Measurements from ENCODE around the gene HPRT1. TPM values are rescaled to one million over a fixed set of nuclear protein-coding genes. Genes with fewer than 3 reads are reported as not detected.

Gene HPRT1
- total RNA-seq, 1 donor from 2014 or later, result 10.5 TPM

- Mint-ChIP-seq H3K27ac (ENCODE audit: unreplicated experiment) (peak overlapping the region; percentile 75), H3K9me3 (ENCODE audit: unreplicated experiment) (no peaks in the 10 kb centered on the region)
- TF ChIP-seq, protein P1, sequence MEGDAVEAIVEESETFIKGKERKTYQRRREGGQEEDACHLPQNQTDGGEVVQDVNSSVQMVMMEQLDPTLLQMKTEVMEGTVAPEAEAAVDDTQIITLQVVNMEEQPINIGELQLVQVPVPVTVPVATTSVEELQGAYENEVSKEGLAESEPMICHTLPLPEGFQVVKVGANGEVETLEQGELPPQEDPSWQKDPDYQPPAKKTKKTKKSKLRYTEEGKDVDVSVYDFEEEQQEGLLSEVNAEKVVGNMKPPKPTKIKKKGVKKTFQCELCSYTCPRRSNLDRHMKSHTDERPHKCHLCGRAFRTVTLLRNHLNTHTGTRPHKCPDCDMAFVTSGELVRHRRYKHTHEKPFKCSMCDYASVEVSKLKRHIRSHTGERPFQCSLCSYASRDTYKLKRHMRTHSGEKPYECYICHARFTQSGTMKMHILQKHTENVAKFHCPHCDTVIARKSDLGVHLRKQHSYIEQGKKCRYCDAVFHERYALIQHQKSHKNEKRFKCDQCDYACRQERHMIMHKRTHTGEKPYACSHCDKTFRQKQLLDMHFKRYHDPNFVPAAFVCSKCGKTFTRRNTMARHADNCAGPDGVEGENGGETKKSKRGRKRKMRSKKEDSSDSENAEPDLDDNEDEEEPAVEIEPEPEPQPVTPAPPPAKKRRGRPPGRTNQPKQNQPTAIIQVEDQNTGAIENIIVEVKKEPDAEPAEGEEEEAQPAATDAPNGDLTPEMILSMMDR (IDR thresholded peaks at IDR 0.05; ENCODE audit: unreplicated experiment), result no peak
Measured at GRCh38 chrX:134525086-134525792, 65.3 kb downstream of the HPRT1 start.

GRCh38 chrX:134526399-134526798, 66.4 kb downstream of the HPRT1 start:
- Mint-ChIP-seq H3K27me3 (ENCODE audit: unreplicated experiment) (no peaks in the 10 kb centered on the region), H3K4me3 (ENCODE audit: unreplicated experiment) (no peak overlapping the region), H3K4me1 (ENCODE audit: unreplicated experiment) (peaks cover 38% of the 10 kb centered on the region), H3K27ac (ENCODE audit: unreplicated experiment) (no peak overlapping the region), H3K9me3 (ENCODE audit: unreplicated experiment) (no peaks in the 10 kb centered on the region), H3K36me3 (ENCODE audit: low read depth, unreplicated experiment) (no peaks in the 10 kb centered on the region)
- no peak for DNase-seq (ENCODE audit: low spot score)
- TF ChIP-seq, protein P1 (IDR thresholded peaks at IDR 0.05; ENCODE audit: unreplicated experiment), result no peak

More at GRCh38 chrX:134525086-134525792, 65.3 kb downstream of the HPRT1 start:
- Mint-ChIP-seq H3K27me3 (ENCODE audit: unreplicated experiment) (no peaks in the 10 kb centered on the region), H3K36me3 (ENCODE audit: low read depth, unreplicated experiment) (no peaks in the 10 kb centered on the region), H3K4me1 (ENCODE audit: unreplicated experiment) (peaks cover 36% of the 10 kb centered on the region), H3K4me3 (ENCODE audit: unreplicated experiment) (no peak overlapping the region)
- no peak for DNase-seq (ENCODE audit: low spot score)

DNA sequence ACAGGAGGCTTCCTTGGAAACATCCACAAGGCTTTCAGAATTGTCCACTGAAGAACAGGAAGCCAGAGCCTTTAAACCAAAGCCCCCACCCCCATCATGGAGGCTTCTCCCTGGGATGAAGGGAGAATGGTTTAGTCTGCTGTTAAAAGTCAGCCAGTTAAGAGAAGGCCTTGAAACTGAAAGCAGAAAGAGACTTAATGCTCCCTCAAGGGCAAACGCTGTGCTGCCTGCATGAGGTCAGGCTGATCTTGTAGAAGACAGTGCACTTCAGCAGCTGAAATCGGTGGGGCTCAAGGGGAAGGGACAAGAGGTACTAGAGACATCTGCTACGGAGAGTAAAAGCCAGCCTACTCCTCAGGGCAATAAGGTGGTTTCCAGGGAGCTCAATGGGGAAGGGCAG, 69.0 kb downstream of the HPRT1 start:
- TF ChIP-seq, protein P1 (IDR thresholded peaks at IDR 0.05; ENCODE audit: unreplicated experiment), result no peak
- Mint-ChIP-seq H3K27ac (ENCODE audit: unreplicated experiment) (peak overlapping the region; percentile 96), H3K9me3 (ENCODE audit: unreplicated experiment) (no peaks in the 10 kb centered on the region), H3K4me1 (ENCODE audit: unreplicated experiment) (peaks cover 33% of the 10 kb centered on the region), H3K4me3 (ENCODE audit: unreplicated experiment) (no peak overlapping the region), H3K36me3 (ENCODE audit: low read depth, unreplicated experiment) (no peaks in the 10 kb centered on the region), H3K27me3 (ENCODE audit: unreplicated experiment) (no peaks in the 10 kb centered on the region)
- no peak for DNase-seq (ENCODE audit: low spot score)

DNA sequence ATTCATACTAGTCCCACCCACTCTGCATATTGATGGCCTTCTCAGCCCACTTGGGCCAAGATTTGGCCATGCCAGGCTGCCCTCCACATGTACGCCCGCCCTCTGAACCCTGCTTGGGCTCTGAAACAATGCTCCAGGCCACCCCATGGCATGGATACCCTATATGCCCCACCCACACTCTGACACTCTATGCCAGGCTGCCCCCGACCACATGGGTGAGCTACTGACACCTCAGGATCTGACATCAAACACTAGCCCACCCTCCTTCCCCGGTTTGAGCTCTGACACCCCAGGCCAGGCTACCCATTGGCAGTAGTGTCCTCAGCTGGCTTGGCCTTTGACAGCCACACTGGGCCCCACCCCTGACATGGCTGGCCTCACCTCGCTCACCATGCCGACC, 69.5 kb downstream of the HPRT1 start:
- no peak for DNase-seq (ENCODE audit: low spot score)
- TF ChIP-seq, protein P1 (IDR thresholded peaks at IDR 0.05; ENCODE audit: unreplicated experiment), result no peak
- Mint-ChIP-seq H3K27me3 (ENCODE audit: unreplicated experiment) (no peaks in the 10 kb centered on the region), H3K9me3 (ENCODE audit: unreplicated experiment) (no peaks in the 10 kb centered on the region), H3K4me3 (ENCODE audit: unreplicated experiment) (no peak overlapping the region), H3K27ac (ENCODE audit: unreplicated experiment) (peak overlapping the region; percentile 96), H3K4me1 (ENCODE audit: unreplicated experiment) (peaks cover 33% of the 10 kb centered on the region), H3K36me3 (ENCODE audit: low read depth, unreplicated experiment) (no peaks in the 10 kb centered on the region)

DNA sequence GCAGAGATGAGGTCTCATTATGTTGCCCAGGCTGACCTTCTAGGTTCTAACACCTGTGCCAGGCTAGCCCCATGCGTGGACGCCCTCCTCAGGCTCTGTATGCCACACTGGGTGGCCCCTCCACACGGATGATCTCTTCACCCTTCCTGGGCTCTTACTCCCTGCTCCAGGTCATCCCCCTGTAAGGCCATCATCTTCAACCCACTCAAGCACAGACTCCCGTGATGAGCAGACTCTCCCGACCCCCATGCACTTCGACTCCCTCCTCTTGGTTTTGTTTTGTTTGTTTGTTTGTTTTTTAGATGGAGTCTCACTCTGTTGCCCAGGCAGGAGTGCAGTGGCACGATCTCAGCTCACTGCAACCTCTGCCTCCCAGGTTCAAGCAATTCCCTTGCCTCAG, 70.9 kb downstream of the HPRT1 start:
- Mint-ChIP-seq H3K36me3 (ENCODE audit: low read depth, unreplicated experiment) (no peaks in the 10 kb centered on the region), H3K27me3 (ENCODE audit: unreplicated experiment) (no peaks in the 10 kb centered on the region), H3K9me3 (ENCODE audit: unreplicated experiment) (no peaks in the 10 kb centered on the region), H3K27ac (ENCODE audit: unreplicated experiment) (no peak overlapping the region), H3K4me1 (ENCODE audit: unreplicated experiment) (peaks cover 29% of the 10 kb centered on the region), H3K4me3 (ENCODE audit: unreplicated experiment) (no peak overlapping the region)
- TF ChIP-seq, protein P1 (IDR thresholded peaks at IDR 0.05; ENCODE audit: unreplicated experiment), result no peak
- DNase-seq (ENCODE audit: low spot score), result no peak

Data from endothelial cell (in vitro differentiated cells).